HG02943 (cell line): ENCODE results near the gene ANKMY1.

Experiments used
- ATAC-seq: cut with Tn5 transposase; IDR thresholded peaks from one replicate; pipeline ENCODE4 v1.9.1; 2021; ENCODE audit warnings: mild to moderate bottlenecking, low read depth, moderate library complexity; ENCODE audit not compliant: unreplicated experiment

ANKMY1 gene

DNA sequence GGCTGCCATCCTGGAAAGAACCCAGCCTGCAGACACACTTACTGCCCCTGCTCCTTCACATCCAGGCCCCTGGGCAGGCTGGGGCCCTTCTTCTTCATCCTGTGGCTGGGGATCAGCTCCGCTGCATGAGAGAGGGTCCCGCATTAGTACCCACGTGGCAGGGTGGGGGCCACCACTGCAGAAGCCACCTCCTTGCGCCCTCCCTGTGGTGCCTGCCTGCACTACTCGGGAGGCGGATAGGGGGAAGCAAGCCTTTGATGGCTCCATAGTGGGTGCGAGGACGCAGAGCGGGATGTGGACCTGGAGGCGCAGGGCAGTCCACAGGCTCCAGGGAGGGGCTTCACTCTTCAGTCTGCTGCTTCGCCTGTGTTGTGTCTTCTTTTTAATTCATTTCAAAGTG, 75.6 kb downstream of the ANKMY1 start:
- ATAC-seq: no peak

DNA sequence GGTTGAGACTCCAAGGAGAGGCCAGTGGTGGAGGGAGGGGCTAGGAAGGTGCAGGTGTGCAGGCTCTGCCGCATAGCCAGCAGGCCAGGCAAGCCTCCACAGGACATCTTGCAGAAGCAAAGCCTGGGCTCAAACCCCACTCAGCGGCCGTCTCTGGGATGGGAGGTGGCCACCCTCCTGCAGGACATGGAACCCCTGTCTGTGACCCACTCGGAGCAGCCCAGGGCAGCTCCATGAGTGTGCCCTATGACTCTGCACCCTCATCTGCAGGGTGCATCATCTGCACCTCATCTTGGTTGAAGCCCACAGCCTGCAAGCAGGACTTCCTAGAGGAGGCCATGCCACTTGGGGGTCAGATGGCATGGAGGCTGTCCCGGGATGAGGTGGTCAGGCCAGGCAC, 76.1 kb downstream of the ANKMY1 start:
- ATAC-seq: no peak

- ATAC-seq: no peak
These were observed 76.8 kb downstream of the ANKMY1 start for GRCh38 chr2:240480834-240481623.

DNA sequence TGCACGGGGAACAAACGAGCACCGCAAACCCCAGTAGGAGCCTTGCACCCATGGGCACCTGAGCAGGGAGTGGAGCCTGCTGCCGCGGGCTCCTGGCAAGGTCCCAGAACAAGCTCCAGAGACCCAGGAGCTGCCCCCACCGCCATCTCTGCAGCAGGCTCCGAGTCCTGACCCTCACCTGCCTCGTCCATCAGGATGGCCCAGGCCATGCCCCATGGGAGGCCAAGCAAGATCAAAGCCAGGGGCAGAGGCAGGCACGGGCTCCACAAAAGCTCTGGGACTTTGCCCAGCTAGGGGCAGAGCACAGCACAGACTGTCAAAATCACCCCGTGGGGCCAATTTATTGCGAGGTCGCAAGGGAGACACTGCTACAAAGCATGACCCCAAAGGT, 78.7 kb downstream of the ANKMY1 start:
- no peak for ATAC-seq

DNA sequence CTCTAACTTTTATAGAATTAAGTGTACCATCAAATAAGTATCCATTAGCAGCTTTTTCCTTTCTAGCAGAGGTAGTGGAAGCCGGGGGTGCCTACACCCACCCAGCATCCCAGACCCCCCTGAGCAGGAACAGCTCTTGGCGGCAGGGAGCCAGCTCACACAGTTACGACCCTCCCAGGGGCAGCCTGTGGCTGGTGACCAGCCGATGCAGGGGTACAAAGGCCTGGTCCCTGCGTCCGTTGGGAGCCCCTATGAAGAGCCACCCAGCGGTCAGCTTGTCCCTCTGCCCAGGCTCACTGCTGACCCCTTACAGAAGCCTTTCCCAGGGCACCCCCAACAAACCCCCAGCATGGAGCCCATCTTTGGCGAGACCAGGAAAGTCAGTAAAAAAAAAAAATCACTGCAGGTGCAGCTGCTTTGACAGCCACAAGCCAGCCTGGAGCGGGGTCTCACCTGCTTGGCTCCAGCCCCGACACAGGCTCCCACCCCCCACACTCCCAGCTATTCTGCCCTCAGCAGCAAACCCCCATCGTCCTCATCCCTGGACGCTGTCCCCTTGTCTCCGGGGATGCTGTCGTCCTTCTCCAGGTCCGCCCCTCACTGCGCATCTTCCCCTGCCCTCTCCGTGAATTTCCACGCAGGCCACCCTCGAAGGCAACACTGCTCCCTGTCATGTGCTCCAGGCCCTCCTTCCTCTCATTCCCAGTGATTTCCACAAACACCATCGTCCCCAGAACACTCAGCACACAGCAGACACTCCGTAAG, 79.3 kb downstream of the ANKMY1 start:
- no peak for ATAC-seq

DNA sequence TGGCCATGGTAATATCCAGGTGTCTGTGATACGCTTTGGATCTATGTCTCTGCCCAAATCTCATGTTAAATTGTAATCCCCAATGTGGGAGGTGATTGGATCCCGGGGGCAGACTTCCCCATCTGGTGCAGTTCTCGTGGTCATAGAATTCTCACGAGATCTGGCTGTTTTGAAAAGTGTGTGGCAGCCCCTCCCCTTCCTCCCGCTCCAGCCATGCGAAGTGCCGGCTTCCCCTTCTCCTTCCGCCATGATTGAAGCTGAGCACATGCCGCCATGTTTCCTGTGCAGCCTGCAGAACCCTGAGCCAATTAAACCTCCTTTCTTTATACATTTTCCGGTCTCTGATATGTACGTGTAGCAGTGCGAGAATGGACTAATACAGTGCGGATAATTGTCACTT, 79.9 kb downstream of the ANKMY1 start:
- no peak for ATAC-seq

DNA sequence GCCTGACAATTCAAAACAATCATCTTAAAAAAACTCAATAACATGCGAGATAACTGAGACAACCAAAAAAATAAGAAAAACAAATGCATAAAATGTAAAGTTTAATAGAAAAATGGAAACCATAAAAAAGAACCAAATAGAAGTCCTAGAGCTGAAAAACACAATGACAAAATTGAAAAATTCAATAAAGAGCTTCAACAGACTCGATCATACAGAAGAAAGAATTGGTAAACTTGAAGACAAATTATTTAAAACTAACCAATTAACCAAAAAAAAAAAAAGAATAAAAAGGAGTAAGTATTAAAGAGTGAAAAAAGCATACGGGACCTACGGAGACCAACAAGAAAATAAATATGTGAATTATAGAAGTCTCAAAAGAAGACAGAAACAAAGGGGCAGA, 84.6 kb downstream of the ANKMY1 start:
- no peak for ATAC-seq

DNA sequence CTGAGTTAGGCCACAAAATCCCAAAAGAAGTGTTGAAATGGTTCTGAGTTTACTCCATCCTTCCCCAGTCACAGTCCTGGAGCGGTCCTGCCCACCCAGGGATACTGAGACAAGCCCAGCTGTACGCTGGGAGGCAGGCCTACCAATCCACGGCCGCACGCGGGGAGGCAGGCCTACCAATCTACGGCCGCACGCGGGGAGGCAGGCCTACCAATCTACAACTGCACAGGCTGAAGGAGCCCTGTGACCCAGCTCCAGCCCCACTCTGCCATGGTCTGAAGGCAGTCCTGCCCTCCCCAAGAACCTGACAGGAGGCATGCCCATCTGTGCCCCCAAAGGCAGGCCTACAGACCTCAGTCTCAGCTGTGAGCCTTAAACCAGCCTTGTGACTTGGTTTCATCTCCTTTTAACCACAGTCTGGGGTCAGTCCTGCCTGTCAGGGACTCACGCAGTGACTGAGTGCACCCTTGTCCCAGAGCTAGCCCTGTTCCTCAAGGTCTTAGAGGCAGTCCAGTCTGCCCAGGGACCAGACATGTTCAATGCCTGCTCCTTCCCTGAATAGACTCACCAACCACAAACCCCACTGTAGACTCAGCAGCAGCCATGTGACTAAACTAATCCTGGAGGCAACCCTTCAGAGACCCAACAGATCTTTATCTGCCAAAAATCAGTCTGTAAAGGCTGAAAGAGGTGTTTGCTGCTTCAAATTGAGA, 85.6 kb downstream of the ANKMY1 start:
- no peak for ATAC-seq

GRCh38 chr2:240469740-240470139, 88.0 kb downstream of the ANKMY1 start:
- no peak for ATAC-seq

DNA sequence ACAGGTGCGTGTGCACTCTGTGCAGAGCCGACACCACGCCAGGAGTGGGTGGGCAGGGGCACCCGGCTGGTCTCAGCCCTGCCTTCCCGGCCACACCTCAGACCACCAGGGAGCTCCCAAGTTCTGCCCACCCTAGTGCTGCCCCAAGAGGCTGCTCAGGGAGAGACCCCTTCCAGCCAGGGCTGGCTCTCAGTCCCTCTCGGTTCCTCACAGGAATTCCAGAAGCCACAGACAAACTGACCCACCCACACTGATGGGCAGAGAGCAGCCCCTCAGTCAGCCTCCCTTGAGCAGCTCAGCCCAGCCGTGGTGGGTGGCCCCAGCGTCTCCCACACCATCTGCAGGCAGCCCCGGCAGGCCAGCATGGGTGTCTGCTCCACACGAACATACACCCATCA, 88.5 kb downstream of the ANKMY1 start:
- ATAC-seq: no peak

DNA sequence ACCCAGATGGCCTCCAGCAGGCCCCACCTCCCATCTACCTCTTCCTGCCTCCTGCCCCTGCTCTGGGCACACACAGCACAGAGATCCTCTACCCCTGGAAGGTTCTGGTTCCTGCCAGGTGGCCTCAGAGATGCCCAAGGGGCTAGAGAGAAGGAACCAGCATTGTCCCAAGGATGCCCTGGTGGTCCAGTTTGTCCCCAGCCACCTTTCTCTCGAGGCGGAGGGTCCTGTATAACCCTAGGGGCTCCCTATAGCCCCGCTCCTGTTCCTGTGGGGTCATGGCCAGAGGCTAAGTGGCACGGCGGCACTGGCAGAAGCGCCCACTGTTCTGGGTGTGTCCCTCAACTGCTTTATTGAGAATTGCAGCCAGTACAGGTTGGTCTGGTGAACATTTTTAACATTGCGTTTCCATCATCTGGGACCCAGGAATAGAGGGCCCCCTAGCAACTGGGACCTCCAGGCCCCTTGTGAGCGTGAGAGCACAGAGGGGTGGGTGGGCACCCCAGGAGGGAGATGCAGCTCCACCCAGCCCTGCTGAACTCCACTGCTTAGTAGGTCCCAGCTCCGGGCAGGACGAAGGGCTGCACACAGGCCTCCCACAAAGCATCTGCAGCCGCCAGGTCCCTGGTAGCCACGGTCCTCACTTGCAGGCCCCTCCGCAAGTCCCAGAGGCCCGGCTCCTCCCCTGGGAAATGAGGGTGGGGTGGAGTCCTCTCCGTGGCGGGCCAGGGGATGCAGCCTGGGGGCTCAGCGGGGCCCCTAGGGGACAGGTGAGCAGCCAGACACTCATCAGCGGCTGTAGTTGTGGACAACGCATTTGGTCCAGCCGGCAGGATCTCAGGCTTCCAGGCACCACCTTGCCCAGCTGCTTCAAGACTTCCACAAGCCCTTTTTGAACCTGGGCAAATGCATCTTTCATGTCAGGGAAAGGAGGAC, 89.2 kb downstream of the ANKMY1 start:
- no peak for ATAC-seq

DNA sequence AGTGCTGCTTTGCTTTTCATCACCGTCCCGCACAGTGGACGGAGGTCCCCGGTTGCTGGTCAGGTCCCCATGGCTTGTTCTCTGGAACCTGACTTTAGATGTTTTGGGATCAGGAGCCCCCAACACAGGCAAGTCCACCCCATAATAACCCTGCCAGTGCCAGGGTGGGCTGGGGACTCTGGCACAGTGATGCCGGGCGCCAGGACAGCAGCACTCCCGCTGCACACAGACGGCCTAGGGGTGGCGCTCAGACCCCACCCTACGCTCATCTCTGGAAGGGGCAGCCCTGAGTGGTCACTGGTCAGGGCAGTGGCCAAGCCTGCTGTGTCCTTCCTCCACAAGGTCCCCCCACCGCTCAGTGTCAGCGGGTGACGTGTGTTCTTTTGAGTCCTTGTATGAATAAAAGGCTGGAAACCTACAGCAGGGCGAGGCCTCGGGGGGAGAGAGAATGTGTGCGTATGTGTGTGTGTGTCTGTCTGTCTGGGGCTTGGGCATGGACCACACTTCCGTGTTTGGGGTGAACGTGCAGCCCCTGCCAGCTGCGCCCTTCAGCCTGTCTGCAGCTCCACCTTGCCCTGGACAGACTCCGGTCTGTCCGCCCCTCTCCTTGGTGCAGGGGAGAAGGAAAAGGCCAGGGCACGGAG, 90.0 kb downstream of the ANKMY1 start:
- ATAC-seq: no peak

- no peak for ATAC-seq
These were observed 90.6 kb downstream of the ANKMY1 start for GRCh38 chr2:240467149-240467642.

DNA sequence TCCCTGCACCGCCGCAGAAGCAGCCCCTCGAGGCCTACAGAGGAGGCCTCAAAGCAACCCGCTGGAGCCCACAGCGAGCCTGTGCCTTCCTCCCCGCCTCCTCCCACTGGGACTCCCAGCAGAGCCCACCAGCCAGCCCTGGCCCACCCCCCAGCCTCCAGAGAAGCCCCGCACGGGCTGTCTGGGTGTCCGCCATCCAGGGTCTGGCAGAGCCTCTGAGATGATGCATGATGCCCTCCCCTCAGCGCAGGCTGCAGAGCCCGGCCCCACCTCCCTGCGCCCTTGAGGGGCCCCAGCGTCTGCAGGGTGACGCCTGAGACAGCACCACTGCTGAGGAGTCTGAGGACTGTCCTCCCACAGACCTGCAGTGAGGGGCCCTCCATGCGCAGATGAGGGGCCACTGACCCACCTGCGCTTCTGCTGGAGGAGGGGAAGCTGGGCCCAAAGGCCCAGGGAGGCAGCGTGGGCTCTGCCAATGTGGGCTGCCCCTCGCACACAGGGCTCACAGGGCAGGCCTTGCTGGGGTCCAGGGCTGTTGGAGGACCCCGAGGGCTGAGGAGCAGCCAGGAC, 91.1 kb downstream of the ANKMY1 start:
- no peak for ATAC-seq

- no peak for ATAC-seq
These were observed 91.8 kb downstream of the ANKMY1 start for GRCh38 chr2:240465765-240466578.

DNA sequence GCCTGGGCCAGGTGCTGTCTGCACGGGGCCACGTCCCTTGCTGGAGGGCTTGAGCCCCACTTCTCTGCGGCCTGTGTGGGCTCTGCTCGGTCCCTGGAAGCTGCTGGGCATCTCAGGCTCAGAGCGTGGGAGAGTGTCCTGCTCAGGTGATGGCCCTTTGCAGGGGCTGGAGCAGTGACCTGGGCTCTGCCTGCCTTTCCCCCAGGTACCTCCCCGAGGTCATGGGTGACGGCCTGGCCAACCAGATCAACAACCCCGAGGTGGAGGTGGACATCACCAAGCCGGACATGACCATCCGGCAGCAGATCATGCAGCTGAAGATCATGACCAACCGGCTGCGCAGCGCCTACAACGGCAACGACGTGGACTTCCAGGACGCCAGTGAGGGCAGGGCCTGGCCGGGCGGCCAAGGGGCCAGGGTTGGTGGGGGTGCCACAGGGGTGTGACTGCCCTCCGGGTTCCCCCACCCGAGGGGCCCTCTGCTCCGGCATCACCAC, 92.5 kb downstream of the ANKMY1 start:
- ATAC-seq: no peak

GRCh38 chr2:240464514-240465241, 93.1 kb downstream of the ANKMY1 start:
- ATAC-seq: no peak
